GM12874 (cell line): ENCODE results near the gene PIWIL4.

Experiments used
- TF ChIP-seq, protein P1 (sequence below): IDR thresholded peaks from 2 replicates; pipeline ENCODE4 v1.5.1; 2011; ENCODE audit warnings: low read depth, mild to moderate bottlenecking, control low read depth, low read length, moderate library complexity; ENCODE audit not compliant: insufficient read depth

Gene PIWIL4

DNA sequence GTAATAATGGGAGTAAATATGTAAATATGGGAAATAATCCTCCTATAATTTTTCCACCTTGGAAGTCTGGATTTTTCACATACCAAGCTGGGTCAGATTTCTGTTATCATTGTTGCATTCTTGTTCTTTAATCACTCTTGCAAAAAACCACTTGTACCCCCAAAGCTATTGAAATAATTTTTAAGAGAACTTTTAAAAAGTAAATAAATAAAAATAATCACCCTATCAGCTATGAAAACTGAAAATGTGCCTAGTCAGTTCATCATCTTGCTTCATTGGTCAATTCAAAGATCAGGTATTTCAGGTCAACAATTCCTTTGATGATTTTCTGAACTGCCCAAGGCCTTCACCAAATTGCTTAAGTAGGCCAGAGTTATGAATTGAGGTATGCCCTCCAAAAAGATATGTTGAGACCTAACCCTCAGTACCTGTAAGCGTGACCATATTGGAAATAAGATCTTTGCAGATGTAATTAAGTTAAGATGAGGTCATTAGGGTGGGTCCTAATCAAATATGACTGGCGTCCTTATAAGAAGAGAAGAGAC lies 95.8 kb downstream of the PIWIL4 start:
- TF ChIP-seq, protein P1, sequence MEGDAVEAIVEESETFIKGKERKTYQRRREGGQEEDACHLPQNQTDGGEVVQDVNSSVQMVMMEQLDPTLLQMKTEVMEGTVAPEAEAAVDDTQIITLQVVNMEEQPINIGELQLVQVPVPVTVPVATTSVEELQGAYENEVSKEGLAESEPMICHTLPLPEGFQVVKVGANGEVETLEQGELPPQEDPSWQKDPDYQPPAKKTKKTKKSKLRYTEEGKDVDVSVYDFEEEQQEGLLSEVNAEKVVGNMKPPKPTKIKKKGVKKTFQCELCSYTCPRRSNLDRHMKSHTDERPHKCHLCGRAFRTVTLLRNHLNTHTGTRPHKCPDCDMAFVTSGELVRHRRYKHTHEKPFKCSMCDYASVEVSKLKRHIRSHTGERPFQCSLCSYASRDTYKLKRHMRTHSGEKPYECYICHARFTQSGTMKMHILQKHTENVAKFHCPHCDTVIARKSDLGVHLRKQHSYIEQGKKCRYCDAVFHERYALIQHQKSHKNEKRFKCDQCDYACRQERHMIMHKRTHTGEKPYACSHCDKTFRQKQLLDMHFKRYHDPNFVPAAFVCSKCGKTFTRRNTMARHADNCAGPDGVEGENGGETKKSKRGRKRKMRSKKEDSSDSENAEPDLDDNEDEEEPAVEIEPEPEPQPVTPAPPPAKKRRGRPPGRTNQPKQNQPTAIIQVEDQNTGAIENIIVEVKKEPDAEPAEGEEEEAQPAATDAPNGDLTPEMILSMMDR, result no peak

DNA sequence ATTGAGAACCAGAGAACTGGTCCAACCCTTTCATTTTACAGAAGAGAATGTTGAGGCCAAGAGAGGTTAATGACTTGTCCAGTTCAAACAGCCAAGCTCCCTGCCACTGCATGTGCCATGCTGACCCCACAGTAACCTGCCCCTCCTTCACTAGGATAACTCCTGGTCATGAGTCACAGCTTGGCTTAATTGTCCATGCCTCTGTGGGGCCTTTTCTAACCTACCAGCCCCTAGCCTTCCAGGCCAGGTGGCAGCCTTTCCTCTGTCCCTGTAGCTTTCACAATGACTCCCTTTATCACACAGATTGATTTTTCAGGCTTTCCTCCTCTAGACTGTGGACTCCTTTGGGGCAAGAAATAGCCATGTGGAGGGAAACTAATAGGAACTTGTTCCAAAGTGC lies 97.2 kb downstream of the PIWIL4 start:
- TF ChIP-seq, protein P1, result no peak

DNA sequence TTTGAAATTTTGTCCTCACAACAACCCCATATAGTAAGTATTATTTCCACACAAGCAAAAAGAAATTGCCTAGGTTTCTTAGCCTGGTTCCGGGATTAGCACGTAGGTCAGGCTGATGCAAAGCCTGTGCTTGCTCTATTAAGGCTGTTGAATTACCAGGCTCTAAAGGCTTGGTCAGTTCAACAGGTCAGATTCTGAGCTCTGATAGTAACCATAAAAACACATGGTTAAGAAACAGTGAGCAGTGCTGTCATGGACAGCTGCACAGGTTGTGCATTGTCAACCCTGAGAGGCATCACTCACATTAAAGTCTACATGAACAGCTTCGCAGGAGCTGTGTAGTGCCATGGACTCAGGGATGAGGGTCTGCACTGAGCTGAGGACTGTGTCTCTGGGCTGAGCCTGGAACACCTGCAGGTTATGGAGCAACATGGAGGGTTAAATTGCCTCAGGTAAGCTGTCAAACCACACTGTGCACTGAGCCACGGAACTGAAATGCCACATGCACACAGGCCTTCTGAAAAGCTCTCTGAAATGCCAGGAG lies 98.0 kb downstream of the PIWIL4 start:
- TF ChIP-seq, protein P1, result no peak

DNA sequence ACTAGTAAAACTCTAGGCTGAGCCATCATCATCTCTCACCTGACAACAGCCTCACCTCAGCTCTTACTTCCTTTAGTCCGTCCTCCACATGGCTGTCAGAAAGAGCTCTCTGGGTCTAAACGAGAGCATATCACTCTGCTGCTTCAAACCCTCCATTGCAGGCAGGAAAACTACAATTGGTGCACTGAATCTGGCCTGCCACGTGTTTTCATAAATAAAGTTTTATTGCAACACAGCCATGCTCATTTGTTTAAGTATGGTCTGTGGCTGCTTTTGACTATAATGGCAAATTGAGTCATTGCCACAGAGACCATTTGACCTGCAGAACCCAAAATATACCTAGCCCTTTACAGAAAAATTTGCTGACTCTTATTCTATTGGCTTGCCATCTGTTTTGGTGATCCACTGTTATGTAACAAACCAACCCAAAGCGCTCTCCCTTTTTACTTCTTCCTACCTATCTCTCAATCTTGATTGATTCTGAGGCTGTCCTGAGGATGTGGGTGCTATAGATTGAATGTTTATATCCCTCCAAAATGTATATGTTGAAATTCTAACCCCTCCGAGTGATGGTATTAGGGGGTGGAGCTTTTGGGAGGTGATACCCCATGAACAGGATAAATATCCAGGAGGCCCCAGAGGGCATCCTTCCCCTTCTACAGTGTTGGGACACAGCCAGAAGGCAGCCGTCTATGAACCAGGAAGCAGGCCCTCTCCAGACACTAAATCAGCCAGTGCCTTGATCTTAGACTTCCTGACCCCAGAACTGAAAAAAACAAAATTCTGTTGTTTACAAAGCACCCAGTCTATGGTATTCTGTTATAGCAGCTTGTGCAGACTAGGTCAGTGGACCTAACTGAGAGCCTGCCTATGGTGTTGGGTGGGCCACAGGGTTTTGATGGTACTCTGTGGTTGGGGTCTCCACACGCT lies 99.9 kb downstream of the PIWIL4 start:
- TF ChIP-seq, protein P1, result no peak

DNA sequence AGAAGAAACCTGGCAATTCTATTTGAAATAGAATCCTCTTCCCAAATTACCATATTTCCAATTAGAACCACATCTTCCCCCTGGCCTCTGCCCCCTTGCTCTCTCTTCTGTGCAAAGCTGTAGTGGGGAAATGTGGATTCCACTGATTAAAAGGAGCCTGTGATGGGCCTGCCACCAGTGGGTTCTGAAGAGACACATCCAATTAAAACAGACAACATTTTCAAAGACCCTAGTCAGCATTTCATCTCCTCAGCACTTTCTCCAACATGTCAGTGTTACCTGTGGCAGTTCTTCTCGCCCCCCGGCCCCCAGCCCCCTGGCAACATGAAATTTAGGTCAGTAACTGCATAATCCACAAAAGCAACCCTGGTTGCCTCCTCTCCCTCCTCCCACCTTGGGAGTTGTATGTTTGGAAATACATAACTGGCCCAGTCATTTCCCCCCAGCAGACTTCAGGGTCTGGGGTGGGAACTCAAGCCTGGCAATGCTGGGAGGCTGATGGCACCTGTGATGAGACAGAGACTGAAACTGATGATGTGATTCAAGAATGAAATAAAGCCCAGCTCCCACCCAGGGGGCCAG lies 101.1 kb downstream of the PIWIL4 start:
- TF ChIP-seq, protein P1, result no peak

DNA sequence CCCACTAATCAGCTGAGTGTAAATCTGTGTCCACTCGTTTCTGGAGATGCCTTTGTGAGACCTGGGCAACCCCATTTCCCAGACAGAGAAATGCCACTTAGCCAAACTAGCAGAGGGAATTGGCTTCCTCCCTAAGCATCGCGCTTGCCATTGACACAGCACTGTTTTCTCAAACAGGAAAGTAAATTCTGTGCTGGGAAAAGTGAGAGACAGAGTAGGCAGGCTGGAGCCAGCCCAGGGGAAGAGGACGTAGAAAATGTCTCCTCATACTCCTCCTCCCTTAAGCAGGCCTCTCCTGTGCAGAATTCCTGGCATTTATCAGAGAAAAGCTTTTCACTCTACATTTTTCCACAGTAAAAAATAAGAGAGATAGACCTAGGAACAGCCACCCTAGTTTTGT lies 101.9 kb downstream of the PIWIL4 start:
- TF ChIP-seq, protein P1, result no peak
